ENCODE results near the gene GALNT14. TPM values are rescaled to one million over a fixed set of nuclear protein-coding genes. Genes with fewer than 3 reads are reported as not detected.

GALNT14 gene
- total and polyA plus RNA-seq, 2 of the 8 experiments (the other 6 are each of a cell fraction or from before 2014, with no cell fraction given), result 13.0 to 13.7 TPM

GRCh38 chr2:30960213-30960612 is 178.0 kb downstream of the GALNT14 start:
- H3K79me1 ChIP-seq (ENCODE audit: low read depth, low read length), result no peaks in the 10 kb centered on the region
- no peak overlapping the region for H3K23ac ChIP-seq (ENCODE audit: insufficient read length)
- no peaks in the 10 kb centered on the region for H3K27me3 ChIP-seq (replicated peaks in 1 of 4; ENCODE audit: control insufficient read depth in 3 of 4, extremely low read depth in 1 of 4, insufficient read depth in 3 of 4, low read length in 3 of 4)
- ChIA-PET POLR2A (ENCODE audit: partially characterized antibody) (interaction anchor here (0.6 kb wide), 1 partner anchor 88 kb away, joined by 3 read pairs; no protein-coding TSS in a partner anchor), CTCF (ENCODE audit: partially characterized antibody) (interaction anchor here (0.6 to 3.4 kb wide), 8 partner anchors 13 to 248 kb away, joined by 3 to 9 read pairs (median 4); no protein-coding TSS in a partner anchor)
- H2BK15ac ChIP-seq (ENCODE audit: low read length), result 0 out of 2 replicates have a peak overlapping the region, but pooled peaks have one; percentile 61
- WGBS, 2 experiments (ENCODE audit: extremely low coverage in 1 of 2, insufficient coverage in 1 of 2, insufficient read length in 1 of 2, insufficient replicate concordance in 2 of 2, low coverage in 1 of 2, low lambda C conversion rate in 2 of 2, missing lambda C conversion rate in 1 of 2), result 95% methylated on average over 10 of the region's 10 CpGs; no CpG with 5 or more reads in 1 of the 2 experiments
- no peaks in the 10 kb centered on the region for H3K79me2 ChIP-seq (ENCODE audit: control insufficient read depth in 1 of 2, insufficient read depth in 2 of 2, low read length in 2 of 2)
- H4K8ac ChIP-seq (ENCODE audit: extremely low read depth, insufficient read depth, low read length), result no peak overlapping the region
- H3K4me1 ChIP-seq (replicated peaks in 1 of 4; ENCODE audit: control insufficient read depth in 3 of 4, insufficient read depth in 4 of 4, low read length in 3 of 4), result no peaks in the 10 kb centered on the region; a peak in 1 of 7 replicates
- DNase-seq (ENCODE audit: low read depth in 1 of 2, low spot score in 2 of 2) (no peak), FAIRE-seq (no peak)
- no peak overlapping the region for H2BK120ac ChIP-seq (replicated peaks; ENCODE audit: low read depth, low read length)
- H3K23me2 ChIP-seq (ENCODE audit: low read depth, low read length), result no peaks in the 10 kb centered on the region
- no peak overlapping the region for H3K56ac ChIP-seq (replicated peaks; ENCODE audit: insufficient read length, low read depth, low read length)
- H2AFZ ChIP-seq (ENCODE audit: low read length), result no peak overlapping the region
- no peak overlapping the region for H3K18ac ChIP-seq (ENCODE audit: extremely low read depth, low read length)
- no peak overlapping the region for H4K5ac ChIP-seq (ENCODE audit: insufficient read length, low read depth, low read length)
- no peak overlapping the region for H2BK12ac ChIP-seq (ENCODE audit: low read depth, low read length)
- no peaks in the 10 kb centered on the region for H3K36me3 ChIP-seq (ENCODE audit: control insufficient read depth in 2 of 4, insufficient read depth in 4 of 4, low read length in 3 of 4)
- no peaks in the 10 kb centered on the region for H3K9me3 ChIP-seq (ENCODE audit: insufficient read depth in 2 of 2, low read depth in 1 of 2, low read length in 1 of 2)
- no peak overlapping the region for H2BK5ac ChIP-seq (ENCODE audit: low read depth, low read length)
- no peak overlapping the region for H3K9ac ChIP-seq (replicated peaks in 1 of 4; ENCODE audit: extremely low read depth in 1 of 4, low read depth in 3 of 4, low read length in 3 of 4)
- H3K27ac ChIP-seq (ENCODE audit: low read depth, low read length), result no peak overlapping the region
- no peak overlapping the region for H4K91ac ChIP-seq (replicated peaks; ENCODE audit: insufficient read length, low read length)
- H2BK20ac ChIP-seq (ENCODE audit: low read length), result no peak overlapping the region
- no peak overlapping the region for H3K4me3 ChIP-seq (ENCODE audit: extremely low read depth in 1 of 4, insufficient read depth in 2 of 4, low read depth in 3 of 4, low read length in 4 of 4)
- no peak overlapping the region for H3K14ac ChIP-seq (ENCODE audit: insufficient read length)
- no peaks in the 10 kb centered on the region for H4K20me1 ChIP-seq (replicated peaks in 1 of 2; ENCODE audit: control insufficient read depth in 1 of 2, insufficient read depth in 2 of 2, low read length in 2 of 2)
- no peak overlapping the region for H2AK5ac ChIP-seq (ENCODE audit: low read depth, low read length)
- H3K4ac ChIP-seq (replicated peaks; ENCODE audit: insufficient read length, low read depth, low read length), result no peak overlapping the region
- H3K4me2 ChIP-seq (ENCODE audit: insufficient read depth in 1 of 2, low read depth in 2 of 2, low read length in 2 of 2), result no peak overlapping the region
- no peak for TF ChIP-seq POLR2A (IDR thresholded peaks at IDR 0.05; ENCODE audit: control extremely low read depth in 1 of 2, low read depth in 2 of 2, low read length in 2 of 2)
- no peak for TF ChIP-seq TAF1 (IDR thresholded peaks at IDR 0.05; ENCODE audit: low read depth, low read length)
- no peak for TF ChIP-seq SRF (IDR thresholded peaks at IDR 0.05; ENCODE audit: low read depth, low read length)
- TF ChIP-seq CTCF (IDR thresholded peaks at IDR 0.05; ENCODE audit: control extremely low read depth in 1 of 3, insufficient read depth in 1 of 3, low read depth in 1 of 3, low read length in 3 of 3), result no peak
- no peak for TF ChIP-seq RAD21 (IDR thresholded peaks at IDR 0.05 in 1 of 2, conservative IDR thresholded peaks at IDR 0.05 in 1 of 2; ENCODE audit: low read depth in 2 of 2, low read length in 2 of 2)
- TF ChIP-seq YY1 (IDR thresholded peaks at IDR 0.05; ENCODE audit: low read depth, low read length), result no peak
- no peak for TF ChIP-seq CBX8 (IDR thresholded peaks at IDR 0.05; ENCODE audit: borderline replicate concordance, low read depth, low read length)
- no peak for TF ChIP-seq SIRT6 (IDR thresholded peaks at IDR 0.05; ENCODE audit: low read length)
- TF ChIP-seq ASH2L (IDR thresholded peaks at IDR 0.05; ENCODE audit: low read length), result no peak
- no peak for TF ChIP-seq CTBP2 (IDR thresholded peaks at IDR 0.05; ENCODE audit: borderline replicate concordance, insufficient read depth, insufficient read length, low read length)
- no peak for TF ChIP-seq SIN3A (conservative IDR thresholded peaks at IDR 0.05 in 1 of 2, IDR thresholded peaks at IDR 0.05 in 1 of 2; ENCODE audit: low read depth in 1 of 2, low read length in 2 of 2)
- no peak for TF ChIP-seq EGR1 (IDR thresholded peaks at IDR 0.05; ENCODE audit: borderline replicate concordance, low read depth, low read length)

All from H1 (cell line).